Activated naive CD8-positive, alpha-beta T cell treated with anti-CD3 and anti-CD28 coated beads, Interleukin-2, amount 50 U/mL, for 24 hours (primary cell): Measurements from ENCODE around the gene IGF2R.

Experiments
- ATAC-seq: fragments of 150-1000 bp; cut with Tn5 transposase; one replicate; pipeline ENCODE4 v1.10.0; 2021
- DNase-seq: peaks from one replicate; pipeline ENCODE4 v3.0.0; 2021
- H3K27ac Mint-ChIP-seq: one replicate; pipeline ENCODE4 v1.8.0; 2021; ENCODE audit warnings: mild to moderate bottlenecking, mixed read lengths
- H3K27me3 Mint-ChIP-seq: one replicate; pipeline ENCODE4 v1.8.0; 2021; ENCODE audit warnings: mixed read lengths
- H3K36me3 Mint-ChIP-seq: one replicate; pipeline ENCODE4 v1.8.0; 2021; ENCODE audit warnings: low read depth, mixed read lengths
- H3K4me1 Mint-ChIP-seq: one replicate; pipeline ENCODE4 v1.8.0; 2021; ENCODE audit warnings: mixed read lengths
- H3K4me3 Mint-ChIP-seq: one replicate; pipeline ENCODE4 v1.8.0; 2021; ENCODE audit warnings: mild to moderate bottlenecking, moderate library complexity, mixed read lengths
- H3K9me3 Mint-ChIP-seq: one replicate; pipeline ENCODE4 v1.8.0; 2021; ENCODE audit warnings: mixed read lengths

IGF2R gene

GRCh38 chr6:160030103-160030502 lies 61.2 kb downstream of the IGF2R start:
- ATAC-seq, result no peak

GRCh38 chr6:160031442-160031841 lies 62.6 kb downstream of the IGF2R start:
- H3K4me3 Mint-ChIP-seq, result no peak overlapping the region
- ATAC-seq, result peak; percentile 24
- no peak for DNase-seq
- H3K36me3 Mint-ChIP-seq, result peaks cover 84% of the 10 kb centered on the region
- peaks cover 19% of the 10 kb centered on the region for H3K4me1 Mint-ChIP-seq
- H3K27ac Mint-ChIP-seq, result no peak overlapping the region
- no peaks in the 10 kb centered on the region for H3K27me3 Mint-ChIP-seq
- no peaks in the 10 kb centered on the region for H3K9me3 Mint-ChIP-seq

More at GRCh38 chr6:160030103-160030502, 61.2 kb downstream of the IGF2R start:
- Mint-ChIP-seq H3K4me1 (peaks cover 15% of the 10 kb centered on the region), H3K27me3 (no peaks in the 10 kb centered on the region), H3K36me3 (peaks cover 81% of the 10 kb centered on the region), H3K9me3 (no peaks in the 10 kb centered on the region), H3K27ac (peak overlapping the region; percentile 15), H3K4me3 (no peak overlapping the region)
- DNase-seq, result no peak

GRCh38 chr6:160031871-160032270 lies 63.0 kb downstream of the IGF2R start:
- Mint-ChIP-seq H3K36me3 (peaks cover 84% of the 10 kb centered on the region), H3K9me3 (no peaks in the 10 kb centered on the region), H3K27me3 (no peaks in the 10 kb centered on the region), H3K4me3 (no peak overlapping the region), H3K27ac (no peak overlapping the region), H3K4me1 (peaks cover 21% of the 10 kb centered on the region)
- no peak for DNase-seq
- ATAC-seq, result no peak

GRCh38 chr6:160032538-160032937 lies 63.7 kb downstream of the IGF2R start:
- ATAC-seq (no peak), DNase-seq (no peak)
- Mint-ChIP-seq H3K27ac (no peak overlapping the region), H3K9me3 (no peaks in the 10 kb centered on the region), H3K36me3 (peaks cover 85% of the 10 kb centered on the region), H3K27me3 (no peaks in the 10 kb centered on the region), H3K4me3 (no peak overlapping the region), H3K4me1 (peaks cover 23% of the 10 kb centered on the region)

DNA sequence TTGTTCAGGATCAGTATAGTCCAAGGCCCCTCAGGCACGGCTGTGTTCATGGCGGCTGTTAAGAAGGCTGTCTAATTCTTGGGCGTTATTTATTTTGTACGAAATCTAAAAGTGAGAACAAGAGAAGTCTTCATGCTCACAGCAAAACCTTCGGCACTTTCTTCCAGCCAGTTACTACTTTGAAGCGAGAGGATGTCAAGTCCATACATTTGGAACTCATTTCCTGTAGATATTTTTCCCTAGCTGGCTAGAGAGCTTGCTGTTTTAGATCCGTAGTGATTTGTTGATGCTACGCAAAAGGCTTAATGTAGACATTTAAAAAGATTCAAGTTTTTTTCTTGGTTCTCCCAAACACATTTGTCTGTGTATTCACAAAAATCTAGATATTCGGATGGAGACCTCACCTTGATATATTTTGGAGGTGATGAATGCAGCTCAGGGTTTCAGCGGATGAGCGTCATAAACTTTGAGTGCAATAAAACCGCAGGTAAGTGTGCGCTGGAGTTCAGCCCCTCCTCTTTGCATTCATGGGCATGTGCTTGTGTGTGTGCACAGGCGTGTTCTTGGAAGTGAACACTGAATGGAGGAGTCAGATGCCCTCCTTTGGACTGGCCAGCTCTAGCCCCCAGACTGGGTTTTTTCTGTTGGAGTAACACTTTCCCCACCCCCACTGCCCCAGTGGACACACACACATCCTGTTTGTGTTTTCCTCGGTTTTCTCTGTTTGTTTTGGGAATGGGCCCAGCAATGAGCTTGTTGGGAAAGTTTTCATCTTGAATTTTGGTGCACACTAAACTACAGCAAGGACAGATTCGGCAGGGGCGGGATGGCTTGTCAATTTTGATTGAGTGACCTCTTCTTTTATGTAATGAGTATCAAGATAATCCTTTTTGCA lies 65.4 kb downstream of the IGF2R start:
- H3K4me1 Mint-ChIP-seq, result peaks cover 18% of the 10 kb centered on the region
- no peaks in the 10 kb centered on the region for H3K27me3 Mint-ChIP-seq
- ATAC-seq, result no peak
- no peak for DNase-seq
- peaks cover 86% of the 10 kb centered on the region for H3K36me3 Mint-ChIP-seq
- no peak overlapping the region for H3K27ac Mint-ChIP-seq
- H3K4me3 Mint-ChIP-seq, result no peak overlapping the region
- no peaks in the 10 kb centered on the region for H3K9me3 Mint-ChIP-seq

DNA sequence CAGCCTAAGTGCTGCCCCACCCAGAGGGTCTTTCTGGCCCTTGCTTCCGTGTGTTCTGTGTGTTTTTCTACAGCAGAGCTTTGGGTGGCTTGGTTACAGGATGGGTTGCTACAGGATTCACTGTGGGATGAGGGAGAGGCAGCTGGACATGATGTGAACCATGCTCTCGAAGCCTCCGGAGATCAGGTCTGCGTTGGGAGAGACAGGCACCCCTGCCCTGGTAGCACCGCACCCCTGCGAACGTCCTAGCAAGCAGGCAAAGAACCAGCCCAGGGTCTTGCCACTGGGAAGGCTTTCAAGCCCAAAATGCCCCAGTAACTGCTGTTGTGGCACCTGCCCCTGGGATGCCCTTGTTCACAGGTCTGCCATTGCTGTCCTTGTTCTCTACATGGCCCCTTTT lies 66.4 kb downstream of the IGF2R start:
- H3K27me3 Mint-ChIP-seq, result no peaks in the 10 kb centered on the region
- peaks cover 83% of the 10 kb centered on the region for H3K36me3 Mint-ChIP-seq
- H3K4me1 Mint-ChIP-seq, result peaks cover 15% of the 10 kb centered on the region
- H3K9me3 Mint-ChIP-seq, result no peaks in the 10 kb centered on the region
- H3K4me3 Mint-ChIP-seq, result no peak overlapping the region
- ATAC-seq, result no peak
- no peak overlapping the region for H3K27ac Mint-ChIP-seq
- DNase-seq, result no peak

GRCh38 chr6:160035693-160036330 lies 66.9 kb downstream of the IGF2R start:
- H3K27me3 Mint-ChIP-seq, result no peaks in the 10 kb centered on the region
- H3K36me3 Mint-ChIP-seq, result peaks cover 84% of the 10 kb centered on the region
- H3K4me1 Mint-ChIP-seq, result peaks cover 15% of the 10 kb centered on the region
- no peaks in the 10 kb centered on the region for H3K9me3 Mint-ChIP-seq
- no peak overlapping the region for H3K4me3 Mint-ChIP-seq
- peak overlapping the region; percentile 42 for H3K27ac Mint-ChIP-seq
- ATAC-seq (no peak), DNase-seq (no peak)

DNA sequence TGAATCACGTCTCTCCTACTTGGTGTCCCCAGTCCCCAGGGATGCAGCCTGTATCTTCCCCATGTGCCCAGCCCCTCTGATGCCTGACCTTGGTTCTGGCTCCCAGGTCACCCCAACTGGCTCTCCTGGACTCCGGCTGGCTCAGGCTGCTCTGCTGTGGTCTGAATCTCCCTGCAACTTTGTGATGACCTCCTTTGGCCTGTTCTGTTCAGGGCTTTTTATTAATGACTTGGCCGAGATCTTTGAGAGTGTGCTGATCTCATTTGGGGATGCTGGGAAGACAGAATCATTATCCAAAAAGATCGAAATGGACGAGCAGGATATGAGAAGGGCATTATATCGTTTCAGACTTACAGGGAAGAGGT lies 67.4 kb downstream of the IGF2R start:
- DNase-seq, result no peak
- Mint-ChIP-seq H3K36me3 (peaks cover 86% of the 10 kb centered on the region), H3K27me3 (no peaks in the 10 kb centered on the region), H3K27ac (no peak overlapping the region), H3K4me1 (peaks cover 16% of the 10 kb centered on the region), H3K9me3 (no peaks in the 10 kb centered on the region), H3K4me3 (no peak overlapping the region)
- ATAC-seq, result no peak

DNA sequence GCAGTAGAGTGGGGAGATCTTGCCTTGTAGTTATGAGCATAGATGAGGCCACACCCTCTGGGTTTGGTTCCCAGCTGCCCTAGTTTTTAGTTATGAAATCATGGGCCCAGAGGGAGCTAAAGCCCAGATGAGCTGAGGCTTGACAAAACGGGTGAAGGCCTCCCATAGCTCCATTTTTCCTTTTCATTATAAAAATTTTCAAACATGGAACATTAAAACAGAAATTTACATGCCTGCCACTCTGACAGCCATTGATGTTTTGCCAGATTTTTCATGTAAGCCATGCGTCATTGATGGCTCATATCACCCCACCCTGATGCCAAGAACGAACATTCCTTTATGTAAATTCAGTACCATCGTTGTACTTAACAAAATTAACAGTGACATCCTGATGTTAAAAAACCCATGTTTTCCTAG lies 67.9 kb downstream of the IGF2R start:
- DNase-seq (no peak), ATAC-seq (no peak)
- H3K4me3 Mint-ChIP-seq, result no peak overlapping the region
- no peaks in the 10 kb centered on the region for H3K9me3 Mint-ChIP-seq
- H3K36me3 Mint-ChIP-seq, result peaks cover 84% of the 10 kb centered on the region
- H3K27ac Mint-ChIP-seq, result no peak overlapping the region
- H3K27me3 Mint-ChIP-seq, result no peaks in the 10 kb centered on the region
- H3K4me1 Mint-ChIP-seq, result peaks cover 14% of the 10 kb centered on the region

DNA sequence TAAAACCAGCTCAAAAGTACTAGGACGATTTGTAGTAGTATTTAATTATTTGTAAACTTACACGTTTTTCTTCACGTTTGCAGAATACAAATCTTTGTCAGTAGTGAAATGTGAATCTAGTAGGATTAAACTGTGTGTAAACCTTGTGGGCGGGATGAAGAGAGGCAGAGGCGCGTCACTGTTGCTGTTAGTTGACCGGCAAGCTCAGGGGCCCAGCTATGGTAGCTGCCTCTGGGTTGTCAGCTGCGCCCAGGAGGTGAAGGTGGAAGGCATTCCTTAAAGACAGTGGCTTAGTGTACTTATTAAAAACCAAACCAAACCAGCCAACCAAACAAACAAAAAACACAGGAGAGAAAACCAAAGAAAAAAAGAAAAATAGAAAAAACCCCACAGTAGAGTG lies 69.6 kb downstream of the IGF2R start:
- Mint-ChIP-seq H3K27me3 (no peaks in the 10 kb centered on the region), H3K4me3 (no peak overlapping the region), H3K4me1 (peaks cover 14% of the 10 kb centered on the region), H3K9me3 (no peaks in the 10 kb centered on the region), H3K27ac (peak overlapping the region; percentile 7), H3K36me3 (peaks cover 85% of the 10 kb centered on the region)
- ATAC-seq, result no peak
- no peak for DNase-seq

GRCh38 chr6:160039441-160039840 lies 70.6 kb downstream of the IGF2R start:
- Mint-ChIP-seq H3K27me3 (no peaks in the 10 kb centered on the region), H3K27ac (no peak overlapping the region), H3K4me3 (no peak overlapping the region), H3K4me1 (peaks cover 14% of the 10 kb centered on the region), H3K9me3 (no peaks in the 10 kb centered on the region), H3K36me3 (peaks cover 85% of the 10 kb centered on the region)
- DNase-seq, result no peak
- ATAC-seq, result no peak

GRCh38 chr6:160040055-160040454 lies 71.2 kb downstream of the IGF2R start:
- ATAC-seq (no peak), DNase-seq (no peak)
- peaks cover 14% of the 10 kb centered on the region for H3K4me1 Mint-ChIP-seq
- H3K36me3 Mint-ChIP-seq, result peaks cover 84% of the 10 kb centered on the region
- no peaks in the 10 kb centered on the region for H3K27me3 Mint-ChIP-seq
- H3K9me3 Mint-ChIP-seq, result no peaks in the 10 kb centered on the region
- H3K4me3 Mint-ChIP-seq, result no peak overlapping the region
- no peak overlapping the region for H3K27ac Mint-ChIP-seq

DNA sequence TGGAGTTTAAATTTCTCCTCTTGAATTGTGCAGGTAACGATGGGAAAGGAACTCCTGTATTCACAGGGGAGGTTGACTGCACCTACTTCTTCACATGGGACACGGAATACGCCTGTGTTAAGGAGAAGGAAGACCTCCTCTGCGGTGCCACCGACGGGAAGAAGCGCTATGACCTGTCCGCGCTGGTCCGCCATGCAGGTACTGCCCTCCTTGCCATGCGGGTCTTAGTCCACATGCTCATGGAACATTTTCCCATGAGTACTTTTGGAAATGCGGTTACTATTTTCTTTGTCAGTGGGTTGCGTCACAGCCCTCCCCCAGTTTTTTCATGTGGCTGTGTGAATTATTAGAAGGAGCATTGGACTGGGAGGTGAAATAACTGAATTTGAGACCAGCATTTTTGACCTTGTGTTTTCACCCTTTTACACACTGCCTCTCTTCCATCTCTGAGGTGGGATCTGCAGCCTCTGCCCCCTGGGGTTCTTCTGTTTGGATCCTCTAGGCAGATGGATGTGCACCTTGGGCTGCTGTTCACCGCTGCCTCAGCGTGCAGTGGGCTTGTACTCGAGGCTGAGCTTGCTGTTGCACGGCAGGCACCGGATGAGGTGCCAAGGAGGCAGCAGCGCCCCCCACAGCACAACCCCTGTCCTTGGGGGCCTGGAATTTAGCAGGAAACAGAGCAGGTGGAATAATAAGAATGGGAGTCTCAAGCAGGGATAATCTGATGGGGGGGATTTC lies 71.8 kb downstream of the IGF2R start:
- H3K27me3 Mint-ChIP-seq, result no peaks in the 10 kb centered on the region
- H3K36me3 Mint-ChIP-seq, result peaks cover 85% of the 10 kb centered on the region
- DNase-seq (no peak), ATAC-seq (no peak)
- no peaks in the 10 kb centered on the region for H3K9me3 Mint-ChIP-seq
- peaks cover 12% of the 10 kb centered on the region for H3K4me1 Mint-ChIP-seq
- peak overlapping the region; percentile 27 for H3K27ac Mint-ChIP-seq
- no peak overlapping the region for H3K4me3 Mint-ChIP-seq

- H3K27ac Mint-ChIP-seq, result no peak overlapping the region
- H3K27me3 Mint-ChIP-seq, result no peaks in the 10 kb centered on the region
- peaks cover 84% of the 10 kb centered on the region for H3K36me3 Mint-ChIP-seq
- H3K4me1 Mint-ChIP-seq, result peaks cover 8% of the 10 kb centered on the region
- ATAC-seq (no peak), DNase-seq (no peak)
- no peaks in the 10 kb centered on the region for H3K9me3 Mint-ChIP-seq
- H3K4me3 Mint-ChIP-seq, result no peak overlapping the region
Measured at GRCh38 chr6:160041608-160042007, 72.7 kb downstream of the IGF2R start.
